GM12878 (cell line): Measurements from ENCODE around the gene CDC45.

Experiments
- CBX5 ChIP-seq: sonication (generic); IDR thresholded peaks from 2 replicates; pipeline ENCODE4 v1.6.1; 2016; ENCODE audit warnings: low read depth, moderate library complexity, mild to moderate bottlenecking, inconsistent platforms
- EP300 ChIP-seq, 2 experiments: fragments of 150-350 bp in 1 of 2; IDR thresholded peaks; 2 replicates each; pipeline ENCODE4 v1.6.1; 2011 to 2012; ENCODE audit warnings: low read depth in 2 of 2, low read length in 2 of 2, borderline replicate concordance in 1 of 2, improper control_type of control experiment in 1 of 2, inconsistent platforms in 1 of 2; ENCODE audit not compliant: control insufficient read depth in 1 of 2
- FOXK2 ChIP-seq: fragments of 450-650 bp; IDR thresholded peaks from 2 replicates; pipeline ENCODE4 v1.6.1; 2017; ENCODE audit warnings: mild to moderate bottlenecking, moderate library complexity
- MTA3 ChIP-seq: IDR thresholded peaks from 2 replicates; pipeline ENCODE4 v1.6.1; 2012; ENCODE audit warnings: low read length, inconsistent platforms, borderline replicate concordance
- NR2C1 ChIP-seq: fragments of 450-650 bp; IDR thresholded peaks from 2 replicates; pipeline ENCODE4 v1.6.1; 2017; ENCODE audit warnings: antibody characterized with exemption, mild to moderate bottlenecking, moderate library complexity
- PBX3 ChIP-seq: IDR thresholded peaks from 2 replicates; pipeline ENCODE4 v1.6.1; 2011; ENCODE audit warnings: mild to moderate bottlenecking, low read depth, low read length, moderate library complexity; ENCODE audit not compliant: insufficient replicate concordance
- RAD21 ChIP-seq: IDR thresholded peaks from 2 replicates; pipeline ENCODE4 v1.6.1; 2011; ENCODE audit warnings: mild to moderate bottlenecking, low read depth, low read length, moderate library complexity; ENCODE audit not compliant: insufficient read depth
- RUNX3 ChIP-seq: IDR thresholded peaks from 2 replicates; pipeline ENCODE4 v1.6.1; 2012; ENCODE audit warnings: low read length, inconsistent platforms
- ZZZ3 ChIP-seq: IDR thresholded peaks from 2 replicates; pipeline ENCODE4 v1.6.1; 2011; ENCODE audit warnings: low read depth; ENCODE audit not compliant: control insufficient read depth, insufficient read length
- TF ChIP-seq, protein P1 (sequence below), 3 experiments: IDR thresholded peaks in 2 of 3; conservative IDR thresholded peaks in 1 of 3; 2 replicates each; pipeline ENCODE4 v1.5.1; 2011; ENCODE audit warnings: low read depth in 3 of 3, low read length in 3 of 3, mild to moderate bottlenecking in 3 of 3, control low read depth in 2 of 3, moderate library complexity in 2 of 3, inconsistent platforms in 1 of 3, mixed read lengths in 1 of 3; ENCODE audit not compliant: control insufficient read depth in 2 of 3, insufficient read depth in 1 of 3; ENCODE audit errors: extremely low read depth in 1 of 3
- TF ChIP-seq, protein P2 (sequence below): fragments of 450-650 bp; IDR thresholded peaks from 2 replicates; pipeline ENCODE4 v1.6.1; 2016; ENCODE audit warnings: mild to moderate bottlenecking, moderate library complexity, borderline replicate concordance

DNA sequence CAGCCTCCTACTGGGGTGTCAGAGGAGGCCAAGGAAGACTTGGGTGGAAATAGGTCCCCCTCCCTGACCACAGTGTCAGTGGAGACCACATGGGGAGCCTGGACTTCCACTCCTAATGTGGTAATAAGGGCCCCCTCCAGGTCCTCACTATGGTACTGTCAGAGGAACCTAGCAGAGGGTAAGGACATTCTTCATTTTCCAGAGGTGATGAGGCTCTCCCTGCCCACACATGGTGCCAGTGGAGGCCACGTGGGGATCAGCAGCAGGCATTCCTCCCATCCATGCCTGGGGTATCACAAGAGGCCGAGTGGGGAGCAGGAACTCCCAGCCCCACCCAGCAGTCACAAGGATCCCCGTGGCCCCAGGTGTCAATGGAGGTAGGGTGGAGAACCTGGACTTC lies 51.0 kb downstream of the CDC45 start:
- TF ChIP-seq RAD21 (no peak), CBX5 (no peak), RUNX3 (no peak), PBX3 (no peak), MTA3 (no peak), ZZZ3 (no peak), EP300 (IDR thresholded peaks at IDR 0.05; ENCODE audit: borderline replicate concordance in 1 of 2, control insufficient read depth in 1 of 2, low read depth in 2 of 2, low read length in 2 of 2) (no peak), FOXK2 (no peak), NR2C1 (no peak)
- TF ChIP-seq, protein P1, sequence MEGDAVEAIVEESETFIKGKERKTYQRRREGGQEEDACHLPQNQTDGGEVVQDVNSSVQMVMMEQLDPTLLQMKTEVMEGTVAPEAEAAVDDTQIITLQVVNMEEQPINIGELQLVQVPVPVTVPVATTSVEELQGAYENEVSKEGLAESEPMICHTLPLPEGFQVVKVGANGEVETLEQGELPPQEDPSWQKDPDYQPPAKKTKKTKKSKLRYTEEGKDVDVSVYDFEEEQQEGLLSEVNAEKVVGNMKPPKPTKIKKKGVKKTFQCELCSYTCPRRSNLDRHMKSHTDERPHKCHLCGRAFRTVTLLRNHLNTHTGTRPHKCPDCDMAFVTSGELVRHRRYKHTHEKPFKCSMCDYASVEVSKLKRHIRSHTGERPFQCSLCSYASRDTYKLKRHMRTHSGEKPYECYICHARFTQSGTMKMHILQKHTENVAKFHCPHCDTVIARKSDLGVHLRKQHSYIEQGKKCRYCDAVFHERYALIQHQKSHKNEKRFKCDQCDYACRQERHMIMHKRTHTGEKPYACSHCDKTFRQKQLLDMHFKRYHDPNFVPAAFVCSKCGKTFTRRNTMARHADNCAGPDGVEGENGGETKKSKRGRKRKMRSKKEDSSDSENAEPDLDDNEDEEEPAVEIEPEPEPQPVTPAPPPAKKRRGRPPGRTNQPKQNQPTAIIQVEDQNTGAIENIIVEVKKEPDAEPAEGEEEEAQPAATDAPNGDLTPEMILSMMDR (IDR thresholded peaks at IDR 0.05 in 2 of 3, conservative IDR thresholded peaks at IDR 0.05 in 1 of 3; ENCODE audit: control insufficient read depth in 2 of 3, extremely low read depth in 1 of 3, insufficient read depth in 1 of 3, low read depth in 3 of 3, low read length in 3 of 3) = no peak
- TF ChIP-seq, protein P2, sequence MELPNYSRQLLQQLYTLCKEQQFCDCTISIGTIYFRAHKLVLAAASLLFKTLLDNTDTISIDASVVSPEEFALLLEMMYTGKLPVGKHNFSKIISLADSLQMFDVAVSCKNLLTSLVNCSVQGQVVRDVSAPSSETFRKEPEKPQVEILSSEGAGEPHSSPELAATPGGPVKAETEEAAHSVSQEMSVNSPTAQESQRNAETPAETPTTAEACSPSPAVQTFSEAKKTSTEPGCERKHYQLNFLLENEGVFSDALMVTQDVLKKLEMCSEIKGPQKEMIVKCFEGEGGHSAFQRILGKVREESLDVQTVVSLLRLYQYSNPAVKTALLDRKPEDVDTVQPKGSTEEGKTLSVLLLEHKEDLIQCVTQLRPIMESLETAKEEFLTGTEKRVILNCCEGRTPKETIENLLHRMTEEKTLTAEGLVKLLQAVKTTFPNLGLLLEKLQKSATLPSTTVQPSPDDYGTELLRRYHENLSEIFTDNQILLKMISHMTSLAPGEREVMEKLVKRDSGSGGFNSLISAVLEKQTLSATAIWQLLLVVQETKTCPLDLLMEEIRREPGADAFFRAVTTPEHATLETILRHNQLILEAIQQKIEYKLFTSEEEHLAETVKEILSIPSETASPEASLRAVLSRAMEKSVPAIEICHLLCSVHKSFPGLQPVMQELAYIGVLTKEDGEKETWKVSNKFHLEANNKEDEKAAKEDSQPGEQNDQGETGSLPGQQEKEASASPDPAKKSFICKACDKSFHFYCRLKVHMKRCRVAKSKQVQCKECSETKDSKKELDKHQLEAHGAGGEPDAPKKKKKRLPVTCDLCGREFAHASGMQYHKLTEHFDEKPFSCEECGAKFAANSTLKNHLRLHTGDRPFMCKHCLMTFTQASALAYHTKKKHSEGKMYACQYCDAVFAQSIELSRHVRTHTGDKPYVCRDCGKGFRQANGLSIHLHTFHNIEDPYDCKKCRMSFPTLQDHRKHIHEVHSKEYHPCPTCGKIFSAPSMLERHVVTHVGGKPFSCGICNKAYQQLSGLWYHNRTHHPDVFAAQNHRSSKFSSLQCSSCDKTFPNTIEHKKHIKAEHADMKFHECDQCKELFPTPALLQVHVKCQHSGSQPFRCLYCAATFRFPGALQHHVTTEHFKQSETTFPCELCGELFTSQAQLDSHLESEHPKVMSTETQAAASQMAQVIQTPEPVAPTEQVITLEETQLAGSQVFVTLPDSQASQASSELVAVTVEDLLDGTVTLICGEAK = no peak
